Activated naive CD8-positive, alpha-beta T cell (primary cell): Measurements from ENCODE around the gene FILIP1L.

Experiments used
- H3K27ac Mint-ChIP-seq: one replicate; pipeline ENCODE4 v1.8.0; 2021; ENCODE audit warnings: mixed read lengths
- H3K27me3 Mint-ChIP-seq: one replicate; pipeline ENCODE4 v1.8.0; 2021; ENCODE audit warnings: mixed read lengths
- H3K36me3 Mint-ChIP-seq: one replicate; pipeline ENCODE4 v1.8.0; 2021; ENCODE audit warnings: mixed read lengths
- H3K4me1 Mint-ChIP-seq: one replicate; pipeline ENCODE4 v1.8.0; 2021; ENCODE audit warnings: low read depth, mixed read lengths
- H3K4me3 Mint-ChIP-seq: one replicate; pipeline ENCODE4 v1.8.0; 2021; ENCODE audit warnings: mild to moderate bottlenecking, mixed read lengths
- H3K9me3 Mint-ChIP-seq: one replicate; pipeline ENCODE4 v1.8.0; 2021; ENCODE audit warnings: low read depth, mixed read lengths

FILIP1L gene

GRCh38 chr3:100001526-100002270 is 112.6 kb downstream of the FILIP1L start:
- Mint-ChIP-seq H3K36me3 (peaks cover 18% of the 10 kb centered on the region), H3K4me3 (no peak overlapping the region), H3K27ac (no peak overlapping the region), H3K4me1 (peaks cover 4% of the 10 kb centered on the region), H3K9me3 (no peaks in the 10 kb centered on the region), H3K27me3 (no peaks in the 10 kb centered on the region)

GRCh38 chr3:100001083-100001482 is 113.2 kb downstream of the FILIP1L start:
- peaks cover 4% of the 10 kb centered on the region for H3K4me1 Mint-ChIP-seq
- peaks cover 4% of the 10 kb centered on the region for H3K9me3 Mint-ChIP-seq
- H3K4me3 Mint-ChIP-seq, result no peak overlapping the region
- no peaks in the 10 kb centered on the region for H3K27me3 Mint-ChIP-seq
- H3K27ac Mint-ChIP-seq, result no peak overlapping the region
- H3K36me3 Mint-ChIP-seq, result peaks cover 21% of the 10 kb centered on the region

GRCh38 chr3:99999536-99999935 is 114.8 kb downstream of the FILIP1L start:
- H3K4me3 Mint-ChIP-seq, result no peak overlapping the region
- peaks cover 27% of the 10 kb centered on the region for H3K36me3 Mint-ChIP-seq
- no peak overlapping the region for H3K27ac Mint-ChIP-seq
- peaks cover 7% of the 10 kb centered on the region for H3K9me3 Mint-ChIP-seq
- peaks cover 4% of the 10 kb centered on the region for H3K4me1 Mint-ChIP-seq
- no peaks in the 10 kb centered on the region for H3K27me3 Mint-ChIP-seq

- H3K36me3 Mint-ChIP-seq, result peaks cover 32% of the 10 kb centered on the region
- no peak overlapping the region for H3K27ac Mint-ChIP-seq
- peaks cover 20% of the 10 kb centered on the region for H3K9me3 Mint-ChIP-seq
- H3K4me1 Mint-ChIP-seq, result peaks cover 1% of the 10 kb centered on the region
- no peaks in the 10 kb centered on the region for H3K27me3 Mint-ChIP-seq
- H3K4me3 Mint-ChIP-seq, result no peak overlapping the region
Observed at GRCh38 chr3:99997293-99997692, 117.0 kb downstream of the FILIP1L start.

- no peak overlapping the region for H3K27ac Mint-ChIP-seq
- peaks cover 17% of the 10 kb centered on the region for H3K9me3 Mint-ChIP-seq
- no peak overlapping the region for H3K4me3 Mint-ChIP-seq
- no peaks in the 10 kb centered on the region for H3K4me1 Mint-ChIP-seq
- no peaks in the 10 kb centered on the region for H3K27me3 Mint-ChIP-seq
- H3K36me3 Mint-ChIP-seq, result peaks cover 24% of the 10 kb centered on the region
Observed at GRCh38 chr3:99990179-99990578, 124.1 kb downstream of the FILIP1L start.

GRCh38 chr3:99984668-99985067 is 129.6 kb downstream of the FILIP1L start:
- Mint-ChIP-seq H3K27me3 (no peaks in the 10 kb centered on the region), H3K36me3 (peaks cover 13% of the 10 kb centered on the region), H3K27ac (no peak overlapping the region), H3K4me3 (no peak overlapping the region), H3K4me1 (no peaks in the 10 kb centered on the region), H3K9me3 (no peaks in the 10 kb centered on the region)

GRCh38 chr3:99984139-99984538 is 130.2 kb downstream of the FILIP1L start:
- Mint-ChIP-seq H3K27me3 (no peaks in the 10 kb centered on the region), H3K9me3 (no peaks in the 10 kb centered on the region), H3K36me3 (peaks cover 13% of the 10 kb centered on the region), H3K4me1 (no peaks in the 10 kb centered on the region), H3K4me3 (no peak overlapping the region), H3K27ac (no peak overlapping the region)

- no peak overlapping the region for H3K4me3 Mint-ChIP-seq
- H3K27ac Mint-ChIP-seq, result no peak overlapping the region
- no peaks in the 10 kb centered on the region for H3K9me3 Mint-ChIP-seq
- peaks cover 8% of the 10 kb centered on the region for H3K36me3 Mint-ChIP-seq
- H3K27me3 Mint-ChIP-seq, result no peaks in the 10 kb centered on the region
- no peaks in the 10 kb centered on the region for H3K4me1 Mint-ChIP-seq
Observed at GRCh38 chr3:99982650-99983049, 131.7 kb downstream of the FILIP1L start.

- Mint-ChIP-seq H3K9me3 (peaks cover 4% of the 10 kb centered on the region), H3K27me3 (no peaks in the 10 kb centered on the region), H3K27ac (no peak overlapping the region), H3K4me3 (no peak overlapping the region), H3K4me1 (no peaks in the 10 kb centered on the region), H3K36me3 (peaks cover 15% of the 10 kb centered on the region)
Observed at GRCh38 chr3:99981138-99981537, 133.2 kb downstream of the FILIP1L start.

- no peaks in the 10 kb centered on the region for H3K4me1 Mint-ChIP-seq
- H3K27me3 Mint-ChIP-seq, result no peaks in the 10 kb centered on the region
- no peak overlapping the region for H3K27ac Mint-ChIP-seq
- H3K36me3 Mint-ChIP-seq, result peaks cover 15% of the 10 kb centered on the region
- H3K9me3 Mint-ChIP-seq, result peaks cover 4% of the 10 kb centered on the region
- no peak overlapping the region for H3K4me3 Mint-ChIP-seq
Observed at GRCh38 chr3:99980606-99981005, 133.7 kb downstream of the FILIP1L start.

- H3K4me1 Mint-ChIP-seq, result no peaks in the 10 kb centered on the region
- H3K27me3 Mint-ChIP-seq, result no peaks in the 10 kb centered on the region
- H3K9me3 Mint-ChIP-seq, result peaks cover 4% of the 10 kb centered on the region
- peaks cover 15% of the 10 kb centered on the region for H3K36me3 Mint-ChIP-seq
- H3K27ac Mint-ChIP-seq, result no peak overlapping the region
- no peak overlapping the region for H3K4me3 Mint-ChIP-seq
Observed at GRCh38 chr3:99978221-99978620, 136.1 kb downstream of the FILIP1L start.

- H3K4me1 Mint-ChIP-seq, result no peaks in the 10 kb centered on the region
- no peaks in the 10 kb centered on the region for H3K27me3 Mint-ChIP-seq
- peaks cover 4% of the 10 kb centered on the region for H3K9me3 Mint-ChIP-seq
- H3K36me3 Mint-ChIP-seq, result peaks cover 15% of the 10 kb centered on the region
- H3K4me3 Mint-ChIP-seq, result no peak overlapping the region
- no peak overlapping the region for H3K27ac Mint-ChIP-seq
Observed at GRCh38 chr3:99976584-99976983, 137.7 kb downstream of the FILIP1L start.

GRCh38 chr3:99974989-99975388 is 139.3 kb downstream of the FILIP1L start:
- Mint-ChIP-seq H3K4me1 (peaks cover 5% of the 10 kb centered on the region), H3K27me3 (no peaks in the 10 kb centered on the region), H3K9me3 (peaks cover 4% of the 10 kb centered on the region), H3K27ac (no peak overlapping the region), H3K4me3 (no peak overlapping the region), H3K36me3 (peaks cover 15% of the 10 kb centered on the region)

- peaks cover 4% of the 10 kb centered on the region for H3K9me3 Mint-ChIP-seq
- H3K4me1 Mint-ChIP-seq, result peaks cover 23% of the 10 kb centered on the region
- H3K27me3 Mint-ChIP-seq, result no peaks in the 10 kb centered on the region
- H3K27ac Mint-ChIP-seq, result no peak overlapping the region
- H3K36me3 Mint-ChIP-seq, result peaks cover 21% of the 10 kb centered on the region
- no peak overlapping the region for H3K4me3 Mint-ChIP-seq
Observed at GRCh38 chr3:99972380-99973104, 141.8 kb downstream of the FILIP1L start.

GRCh38 chr3:99971761-99972160 is 142.5 kb downstream of the FILIP1L start:
- Mint-ChIP-seq H3K4me3 (no peak overlapping the region), H3K27me3 (no peaks in the 10 kb centered on the region), H3K9me3 (no peaks in the 10 kb centered on the region), H3K4me1 (peaks cover 23% of the 10 kb centered on the region), H3K27ac (no peak overlapping the region), H3K36me3 (peaks cover 19% of the 10 kb centered on the region)
